RWPE2 (cell line): ENCODE results near the gene CAT.

Experiments
- ATAC-seq: fragments of 200-7000 bp; cut with Tn5 transposase; 3 replicates; pipeline ENCODE4 v1.9.1; 2021; ENCODE audit warnings: low read depth
- DNase-seq: peaks from one replicate; pipeline ENCODE4 v3.0.0-alpha.2; 2020; ENCODE audit warnings: low spot score
- H3K27ac ChIP-seq: fragments of 450-650 bp; 2 replicates; pipeline ENCODE4 v1.5.1; 2017; ENCODE audit warnings: mild to moderate bottlenecking; ENCODE audit not compliant: poor library complexity, severe bottlenecking
- H3K27me3 ChIP-seq: fragments of 250-450 bp; sonication (Bioruptor Pico); 2 replicates; pipeline ENCODE4 v1.5.1; 2021; ENCODE audit warnings: mild to moderate bottlenecking, moderate library complexity; ENCODE audit not compliant: insufficient read depth, poor library complexity, severe bottlenecking
- H3K36me3 ChIP-seq: fragments of 250-450 bp; sonication (Bioruptor Pico); 2 replicates; pipeline ENCODE4 v1.5.1; 2020; ENCODE audit warnings: low read depth, mild to moderate bottlenecking, moderate library complexity
- H3K4me1 ChIP-seq: fragments of 250-450 bp; sonication (Bioruptor Pico); 2 replicates; pipeline ENCODE4 v1.5.1; 2021; ENCODE audit warnings: mild to moderate bottlenecking, moderate library complexity; ENCODE audit not compliant: insufficient read depth, poor library complexity, severe bottlenecking
- H3K4me3 ChIP-seq: fragments of 250-450 bp; sonication (Bioruptor Pico); 2 replicates; pipeline ENCODE4 v1.5.1; 2021; ENCODE audit warnings: mild to moderate bottlenecking, moderate library complexity; ENCODE audit not compliant: severe bottlenecking
- H3K9me3 ChIP-seq: fragments of 250-450 bp; sonication (Bioruptor Pico); 2 replicates; pipeline ENCODE4 v1.5.1; 2021; ENCODE audit warnings: mild to moderate bottlenecking, moderate library complexity; ENCODE audit not compliant: severe bottlenecking
- TF ChIP-seq, protein P1 (sequence below): fragments of 450-650 bp; IDR thresholded peaks from one replicate; pipeline ENCODE4 v1.5.1; 2017; ENCODE audit warnings: mild to moderate bottlenecking, moderate library complexity; ENCODE audit not compliant: poor library complexity, severe bottlenecking

The CAT gene

DNA sequence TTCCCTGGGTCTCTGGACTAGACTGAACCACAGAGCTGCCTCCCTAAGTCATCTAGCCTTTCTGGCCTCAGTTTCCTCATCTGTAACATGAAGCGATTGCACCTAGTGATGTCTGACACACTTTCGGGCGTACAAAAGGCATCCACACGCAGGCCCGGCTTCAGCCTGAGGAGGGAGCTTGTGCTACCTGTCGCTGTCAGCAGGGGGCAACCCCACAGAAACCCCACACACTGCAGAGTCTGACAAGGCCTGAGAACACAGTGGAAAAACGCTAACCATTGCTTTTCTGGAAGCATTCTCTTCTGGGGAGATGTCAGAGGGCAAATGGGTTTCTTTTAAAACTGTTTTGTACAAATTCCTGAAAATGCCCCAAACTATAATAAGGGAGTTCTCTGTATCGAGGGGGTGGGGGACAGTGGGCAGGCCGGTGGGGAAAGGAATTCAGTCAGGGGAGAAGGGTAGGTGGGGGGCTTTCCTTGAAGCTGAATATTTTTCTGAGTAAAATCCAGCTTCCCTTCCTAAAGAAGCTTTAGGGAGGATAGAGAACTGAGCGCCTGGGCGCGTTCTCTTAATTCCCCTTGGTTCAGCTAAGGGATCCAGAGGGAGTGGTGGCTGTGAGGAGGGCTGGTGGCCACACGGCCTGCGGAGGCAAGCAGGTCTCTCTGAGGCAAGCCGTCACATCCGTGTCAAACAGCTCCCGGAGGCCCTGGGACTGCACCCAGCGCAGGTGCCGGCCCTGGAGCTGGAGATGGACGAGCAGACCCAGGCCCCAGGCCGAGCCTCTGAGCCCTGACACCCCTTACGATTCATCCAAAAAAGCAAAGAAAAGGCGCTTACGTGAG lies 74.3 kb downstream of the CAT start:
- TF ChIP-seq, protein P1, sequence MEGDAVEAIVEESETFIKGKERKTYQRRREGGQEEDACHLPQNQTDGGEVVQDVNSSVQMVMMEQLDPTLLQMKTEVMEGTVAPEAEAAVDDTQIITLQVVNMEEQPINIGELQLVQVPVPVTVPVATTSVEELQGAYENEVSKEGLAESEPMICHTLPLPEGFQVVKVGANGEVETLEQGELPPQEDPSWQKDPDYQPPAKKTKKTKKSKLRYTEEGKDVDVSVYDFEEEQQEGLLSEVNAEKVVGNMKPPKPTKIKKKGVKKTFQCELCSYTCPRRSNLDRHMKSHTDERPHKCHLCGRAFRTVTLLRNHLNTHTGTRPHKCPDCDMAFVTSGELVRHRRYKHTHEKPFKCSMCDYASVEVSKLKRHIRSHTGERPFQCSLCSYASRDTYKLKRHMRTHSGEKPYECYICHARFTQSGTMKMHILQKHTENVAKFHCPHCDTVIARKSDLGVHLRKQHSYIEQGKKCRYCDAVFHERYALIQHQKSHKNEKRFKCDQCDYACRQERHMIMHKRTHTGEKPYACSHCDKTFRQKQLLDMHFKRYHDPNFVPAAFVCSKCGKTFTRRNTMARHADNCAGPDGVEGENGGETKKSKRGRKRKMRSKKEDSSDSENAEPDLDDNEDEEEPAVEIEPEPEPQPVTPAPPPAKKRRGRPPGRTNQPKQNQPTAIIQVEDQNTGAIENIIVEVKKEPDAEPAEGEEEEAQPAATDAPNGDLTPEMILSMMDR, result peak; percentile 75
- no peak for DNase-seq
- ATAC-seq, result peak; percentile 79
- no peaks in the 10 kb centered on the region for H3K36me3 ChIP-seq
- H3K4me1 ChIP-seq, result no peaks in the 10 kb centered on the region
- H3K27ac ChIP-seq, result no peak overlapping the region
- H3K4me3 ChIP-seq, result no peak overlapping the region
- H3K27me3 ChIP-seq, result no peaks in the 10 kb centered on the region
- H3K9me3 ChIP-seq, result no peaks in the 10 kb centered on the region

DNA sequence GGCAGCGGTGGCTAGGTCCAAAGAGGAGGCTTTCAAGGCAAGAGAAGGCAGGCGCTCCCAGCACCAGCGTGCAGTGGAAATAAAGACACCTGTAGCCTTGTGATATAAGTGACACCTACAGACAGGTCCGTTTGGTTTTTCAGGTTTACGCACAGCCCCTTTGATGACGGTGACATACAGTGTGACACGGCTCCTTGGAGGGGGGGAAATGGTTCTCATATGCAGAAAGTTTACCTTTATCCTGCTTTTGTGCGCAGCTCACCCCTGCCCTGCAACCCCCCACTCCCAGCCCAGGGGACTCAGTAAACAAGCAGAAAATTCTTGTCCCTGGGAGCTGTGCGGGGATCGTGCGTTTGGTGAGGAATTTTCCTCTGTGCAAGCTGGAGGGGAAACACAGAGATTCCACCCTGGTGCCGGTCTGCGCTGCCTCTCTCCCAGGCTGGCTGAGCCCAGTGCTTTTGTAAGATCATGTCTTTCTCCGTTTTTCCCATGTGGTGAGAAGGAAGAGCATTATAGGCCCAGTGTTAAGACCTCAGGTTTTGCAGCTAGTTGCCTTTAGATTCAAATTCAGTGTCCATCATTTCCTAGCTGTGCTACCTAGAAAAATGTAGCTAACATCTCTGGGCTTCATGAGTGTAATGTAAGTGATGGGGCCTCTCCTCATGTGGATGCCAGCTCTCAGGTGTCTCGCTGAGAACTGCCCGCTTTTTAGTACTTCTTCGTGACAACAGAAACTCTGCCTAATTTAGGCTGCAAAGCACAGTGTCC lies 75.1 kb downstream of the CAT start, which contains the start of gene ELF5:
Gene ELF5, minus strand, starts transcription at position 113 of the 768 bp plus-strand sequence. CDS start 8,045 bp downstream, outside the sequence.
- DNase-seq, result no peak
- H3K4me1 ChIP-seq, result no peaks in the 10 kb centered on the region
- H3K36me3 ChIP-seq, result no peaks in the 10 kb centered on the region
- no peaks in the 10 kb centered on the region for H3K27me3 ChIP-seq
- no peak within 1 kb of the TSS for H3K27ac ChIP-seq
- no peak for ATAC-seq
- TF ChIP-seq, protein P1, result no peak
- no peak within 1 kb of the TSS for H3K4me3 ChIP-seq
- no peaks in the 10 kb centered on the region for H3K9me3 ChIP-seq

DNA sequence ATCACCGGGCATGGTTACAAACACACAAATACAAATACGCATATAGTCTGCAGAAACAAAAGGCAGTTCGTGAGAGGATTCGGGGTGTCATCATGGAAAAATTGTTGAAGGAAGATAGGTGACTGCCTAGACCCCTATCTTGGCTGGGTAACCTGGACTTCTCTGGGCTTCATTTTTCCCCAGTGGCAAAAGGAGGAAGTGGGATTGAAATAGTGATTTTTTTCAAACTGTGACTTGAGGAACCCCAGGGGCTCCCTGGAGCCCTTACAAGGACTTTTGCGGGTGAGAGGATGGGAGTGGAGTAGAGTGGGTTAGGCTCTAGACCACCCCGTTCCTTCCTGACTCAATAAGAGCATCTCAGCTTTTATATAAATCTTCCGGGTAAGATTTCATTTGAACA lies 75.9 kb downstream of the CAT start:
- H3K27ac ChIP-seq, result no peak overlapping the region
- no peak for DNase-seq

DNA sequence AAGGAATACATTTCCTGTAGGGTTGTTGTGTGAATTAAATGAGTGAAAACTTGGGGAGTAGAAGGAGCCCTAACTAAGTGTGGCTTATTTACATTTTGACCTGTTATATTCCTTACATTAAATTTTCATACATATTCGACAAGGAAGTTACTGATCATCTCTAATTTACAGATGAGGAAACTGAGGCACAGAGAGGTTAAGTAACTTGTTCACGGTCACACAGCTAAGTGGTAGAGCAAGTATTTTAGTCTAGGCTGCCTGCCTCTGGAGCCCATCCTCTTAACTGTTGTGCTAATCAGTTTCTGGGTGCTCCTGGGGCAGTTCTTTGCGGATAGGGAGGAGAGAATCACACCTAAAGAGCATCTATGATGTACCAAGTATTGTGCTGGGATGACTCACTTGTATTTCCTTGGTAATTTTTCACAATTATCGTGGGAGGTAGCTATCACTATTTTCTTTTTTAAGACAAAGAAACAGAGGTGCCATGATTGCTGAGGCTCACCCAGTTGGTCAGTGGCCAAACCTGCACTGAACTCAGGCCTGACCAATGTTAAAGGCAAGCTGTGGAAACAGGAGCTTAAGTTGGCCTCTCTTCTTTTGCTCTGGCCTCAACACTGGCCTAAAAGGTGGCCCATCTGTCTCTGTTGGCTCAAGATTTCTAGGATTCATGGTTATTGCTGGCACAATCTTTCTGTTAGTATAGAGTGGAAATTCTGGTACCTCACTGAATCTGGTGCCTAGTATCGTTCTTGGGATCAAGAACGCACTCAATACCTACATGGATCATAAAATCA lies 77.7 kb downstream of the CAT start:
- ATAC-seq (no peak), DNase-seq (no peak)
- Histone ChIP-seq H3K4me3 (no peak overlapping the region), H3K27me3 (no peaks in the 10 kb centered on the region), H3K9me3 (no peaks in the 10 kb centered on the region), H3K4me1 (no peaks in the 10 kb centered on the region), H3K27ac (no peak overlapping the region), H3K36me3 (no peaks in the 10 kb centered on the region)
- TF ChIP-seq, protein P1, result no peak

More for the DNA sequence above, 75.9 kb downstream of the CAT start:
- no peak for ATAC-seq
- no peaks in the 10 kb centered on the region for H3K36me3 ChIP-seq
- TF ChIP-seq, protein P1, result no peak
- H3K4me1 ChIP-seq, result no peaks in the 10 kb centered on the region
- no peaks in the 10 kb centered on the region for H3K9me3 ChIP-seq
- no peak overlapping the region for H3K4me3 ChIP-seq
- H3K27me3 ChIP-seq, result no peaks in the 10 kb centered on the region
